Measurements from ENCODE around the gene KLC3.

Gene KLC3

DNA sequence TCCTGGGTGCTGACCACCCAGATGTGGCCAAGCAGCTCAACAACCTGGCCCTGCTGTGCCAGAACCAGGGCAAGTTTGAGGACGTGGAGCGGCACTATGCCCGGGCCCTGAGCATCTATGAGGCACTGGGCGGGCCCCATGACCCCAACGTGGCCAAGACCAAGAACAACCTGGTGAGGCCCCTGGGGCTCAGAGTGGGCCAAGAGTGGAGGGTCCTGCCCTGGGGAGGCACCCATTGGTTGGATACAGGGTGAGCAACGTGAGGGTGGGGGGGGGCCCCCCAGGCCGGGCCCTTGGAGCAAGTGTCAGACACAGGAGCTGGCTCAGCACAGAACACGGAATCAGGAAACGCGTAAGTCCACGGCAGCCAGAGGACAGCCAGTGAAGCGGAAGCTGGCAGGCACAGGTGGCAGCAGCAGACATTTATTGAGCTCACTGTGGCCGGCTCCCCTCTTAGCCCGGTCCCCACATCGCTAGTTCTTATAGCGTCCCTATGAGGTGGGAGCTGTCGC lies 8.9 kb downstream of the KLC3 start:
- DNase-seq: no peak

DNA sequence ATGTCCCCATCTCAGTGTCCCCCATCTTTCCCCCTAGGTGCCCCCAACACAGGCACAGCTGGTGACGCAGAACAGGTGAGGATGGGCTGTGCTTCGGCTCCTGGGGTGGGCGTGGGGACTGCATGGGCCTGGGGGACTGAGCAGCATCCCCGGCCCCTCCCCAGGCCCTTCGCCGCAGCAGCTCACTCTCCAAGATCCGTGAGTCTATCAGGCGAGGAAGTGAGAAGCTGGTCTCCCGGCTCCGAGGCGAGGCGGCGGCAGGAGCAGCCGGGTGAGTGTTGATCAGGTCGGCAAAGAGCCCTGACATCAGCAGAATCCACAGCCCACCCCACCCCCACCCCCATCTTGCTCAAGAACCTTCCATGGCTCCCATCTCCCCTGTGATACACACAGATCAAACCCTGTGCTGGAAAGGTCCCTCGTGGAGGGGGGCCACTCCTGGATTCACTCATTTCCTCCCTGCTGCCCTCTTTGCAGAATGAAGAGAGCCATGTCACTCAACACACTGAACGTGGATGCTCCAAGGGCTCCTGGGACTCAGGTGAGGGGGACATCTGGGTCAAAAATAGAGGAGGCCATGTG lies 10.0 kb downstream of the KLC3 start:
- DNase-seq: no peak

DNA sequence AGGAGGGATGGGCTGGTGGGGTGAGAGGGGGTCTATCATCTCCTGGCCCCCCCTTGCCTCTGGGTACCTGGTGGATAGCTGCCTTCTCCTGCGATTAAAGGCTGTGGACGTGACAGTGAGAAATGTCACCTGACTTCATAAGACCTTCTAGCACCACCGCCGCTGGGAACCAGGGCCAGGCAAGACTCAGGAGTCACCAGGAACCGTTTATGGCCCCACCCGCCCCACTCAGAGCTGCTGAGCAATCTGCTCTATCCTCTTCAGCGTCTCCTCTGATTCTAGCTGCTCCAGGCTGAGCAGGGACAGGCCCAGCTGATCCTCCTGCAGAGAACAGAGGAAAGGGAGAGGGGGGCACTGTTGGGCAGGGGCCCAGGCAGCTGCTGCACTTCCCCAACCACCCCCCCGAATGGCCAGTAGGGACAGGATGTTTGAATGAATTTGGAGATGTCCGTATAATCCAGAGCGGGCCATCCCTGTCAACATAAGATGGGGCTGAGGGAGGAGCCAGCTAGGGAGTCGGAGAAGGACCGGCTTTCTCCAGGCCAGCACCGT lies 10.9 kb downstream of the KLC3 start:
- no peak for DNase-seq

DNA sequence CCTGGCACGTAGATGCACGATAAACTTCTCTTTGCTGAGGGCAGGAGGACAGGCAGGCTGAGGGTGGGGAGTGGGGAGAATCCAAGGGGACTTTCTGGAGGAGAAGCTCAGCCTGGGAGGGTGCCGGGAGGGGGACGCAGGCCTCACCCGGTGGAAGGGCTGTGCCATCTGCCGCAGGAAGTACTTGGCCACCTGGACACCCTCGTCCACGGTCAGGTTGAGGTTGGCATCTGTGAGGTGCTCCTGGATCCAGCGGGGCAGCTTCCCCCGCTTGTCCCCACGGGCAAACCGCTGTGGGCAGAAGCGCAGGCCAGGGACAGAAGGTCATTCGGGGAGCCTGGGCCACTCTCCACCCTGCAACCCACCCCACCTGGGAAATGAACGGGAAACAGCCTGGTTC lies 11.5 kb downstream of the KLC3 start:
- DNase-seq: no peak

DNA sequence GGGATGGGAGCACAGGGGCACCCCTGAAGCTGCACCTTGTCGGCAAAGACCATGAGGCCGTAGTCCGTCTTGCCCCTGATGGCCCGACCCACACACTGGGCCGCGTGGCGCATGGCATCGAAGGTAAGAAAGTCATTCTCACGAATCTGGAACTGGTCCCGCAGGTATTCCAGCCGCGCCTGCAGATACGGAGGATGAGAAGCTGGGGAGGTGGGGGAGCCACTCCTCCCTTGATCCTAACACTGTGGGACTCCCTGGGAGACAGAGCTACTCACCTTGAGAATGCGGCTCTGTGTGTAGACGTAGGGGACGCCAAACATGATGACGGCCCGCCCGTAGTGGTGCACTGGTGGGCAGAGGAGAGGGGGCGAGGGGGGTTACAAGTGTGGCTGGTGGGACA lies 11.9 kb downstream of the KLC3 start:
- DNase-seq: no peak

DNA sequence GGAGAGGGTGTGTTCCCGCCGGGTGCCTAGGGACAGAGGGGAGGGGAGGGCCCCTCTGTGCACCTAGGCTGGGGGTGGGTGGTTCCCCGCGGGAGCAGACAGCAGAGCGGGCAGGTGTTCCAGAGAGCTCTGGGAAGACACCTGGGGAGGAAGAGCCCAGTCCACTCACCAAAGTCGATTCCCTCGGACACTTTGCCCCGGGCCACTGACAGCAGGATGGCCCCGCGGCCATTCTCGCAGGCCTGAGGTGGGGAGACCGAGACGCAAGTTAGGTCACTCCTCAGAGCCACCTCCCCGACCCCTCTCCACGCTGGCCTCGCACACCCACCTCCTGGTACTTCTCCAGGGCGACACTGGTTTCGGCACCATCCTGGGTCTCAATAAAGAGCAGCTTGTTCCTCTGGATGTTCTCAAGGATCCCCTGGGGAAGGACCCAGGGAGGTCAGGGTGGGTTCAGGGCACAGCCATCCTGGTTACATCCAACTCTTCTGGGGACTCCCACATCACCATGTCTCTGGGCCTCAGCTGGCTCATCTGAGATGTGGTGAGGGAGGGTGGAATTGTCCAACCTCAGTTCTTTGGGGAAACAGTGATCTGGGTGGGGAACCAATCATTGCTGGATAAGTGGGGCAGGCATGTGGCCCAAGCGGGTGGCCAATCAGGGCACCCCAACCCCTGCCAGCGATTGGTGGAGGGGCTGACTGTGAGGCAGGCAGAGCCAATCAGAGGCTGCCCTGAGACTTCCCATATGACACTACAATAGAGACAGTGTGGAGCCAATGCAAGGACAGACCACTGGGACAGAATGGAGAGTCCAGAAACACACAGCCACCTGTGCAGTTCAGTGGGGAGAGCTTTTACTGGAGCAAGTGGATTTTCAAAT lies 12.6 kb downstream of the KLC3 start:
- DNase-seq: no peak

DNA sequence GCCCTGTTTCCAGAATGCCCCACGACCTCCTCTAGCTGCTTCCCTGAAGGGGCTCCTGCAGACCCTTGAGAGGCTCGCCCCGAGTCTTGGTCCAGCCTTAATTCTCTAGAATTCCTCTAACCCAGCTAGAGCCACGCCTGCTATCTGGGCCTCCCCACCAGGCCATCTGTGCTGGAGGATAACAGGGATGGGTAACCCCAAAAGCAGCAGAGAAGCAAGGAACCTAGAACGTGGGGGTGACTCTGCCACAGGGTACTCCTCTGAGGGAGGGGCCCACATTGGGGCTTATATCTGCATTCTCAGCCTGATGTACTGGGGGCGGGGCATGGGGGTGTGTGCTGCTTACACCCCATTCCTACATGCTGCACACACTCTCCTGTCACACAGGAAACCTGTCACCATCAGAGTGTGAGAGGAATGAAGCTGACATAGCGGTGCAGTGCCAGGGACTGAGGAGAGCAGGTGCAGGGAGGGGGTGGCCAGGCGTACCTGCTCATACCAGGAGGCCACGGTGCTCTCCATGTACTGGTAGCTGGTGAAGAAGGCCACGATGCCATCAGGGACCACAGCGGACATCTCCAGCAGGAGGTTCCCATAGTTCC lies 13.8 kb downstream of the KLC3 start:
- no peak for DNase-seq

DNA sequence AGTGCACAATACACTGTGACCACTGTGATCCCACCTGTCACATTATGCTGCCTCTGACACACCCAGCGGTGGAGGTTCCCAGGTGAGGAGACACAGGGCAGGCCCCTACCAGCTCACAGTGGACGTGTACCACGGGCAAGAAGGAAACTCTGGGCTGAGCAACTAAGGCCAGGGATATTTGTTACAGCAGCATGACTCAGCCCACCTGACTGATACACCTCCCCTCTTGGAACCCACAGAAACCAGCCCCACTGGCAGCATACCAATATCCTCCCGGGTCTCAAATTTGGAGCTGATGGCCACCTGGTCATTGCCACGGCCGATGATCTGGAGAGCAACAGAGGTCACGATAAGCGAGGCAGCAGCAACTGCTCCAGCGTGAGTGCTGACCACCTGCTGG lies 14.9 kb downstream of the KLC3 start:
- no peak for DNase-seq

DNA sequence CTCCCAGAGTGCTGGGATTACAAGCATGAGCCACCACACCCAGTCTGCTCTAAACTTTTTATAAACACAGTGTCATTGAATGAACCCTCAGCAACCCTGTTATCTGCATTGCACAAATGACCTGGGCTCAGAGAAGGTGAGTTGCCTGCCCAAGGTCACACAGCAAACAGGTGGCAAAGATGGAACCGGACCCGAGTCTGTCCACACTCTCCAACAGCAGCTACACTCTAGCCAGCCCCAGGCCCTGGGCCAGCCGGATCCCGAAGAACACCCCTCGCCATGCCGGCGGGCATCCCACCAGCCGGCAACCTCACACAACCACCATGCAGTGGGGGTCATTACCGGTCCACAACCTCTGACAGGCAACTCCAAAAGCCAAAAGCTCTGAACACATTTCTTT lies 15.4 kb downstream of the KLC3 start:
- DNase-seq: no peak

DNA sequence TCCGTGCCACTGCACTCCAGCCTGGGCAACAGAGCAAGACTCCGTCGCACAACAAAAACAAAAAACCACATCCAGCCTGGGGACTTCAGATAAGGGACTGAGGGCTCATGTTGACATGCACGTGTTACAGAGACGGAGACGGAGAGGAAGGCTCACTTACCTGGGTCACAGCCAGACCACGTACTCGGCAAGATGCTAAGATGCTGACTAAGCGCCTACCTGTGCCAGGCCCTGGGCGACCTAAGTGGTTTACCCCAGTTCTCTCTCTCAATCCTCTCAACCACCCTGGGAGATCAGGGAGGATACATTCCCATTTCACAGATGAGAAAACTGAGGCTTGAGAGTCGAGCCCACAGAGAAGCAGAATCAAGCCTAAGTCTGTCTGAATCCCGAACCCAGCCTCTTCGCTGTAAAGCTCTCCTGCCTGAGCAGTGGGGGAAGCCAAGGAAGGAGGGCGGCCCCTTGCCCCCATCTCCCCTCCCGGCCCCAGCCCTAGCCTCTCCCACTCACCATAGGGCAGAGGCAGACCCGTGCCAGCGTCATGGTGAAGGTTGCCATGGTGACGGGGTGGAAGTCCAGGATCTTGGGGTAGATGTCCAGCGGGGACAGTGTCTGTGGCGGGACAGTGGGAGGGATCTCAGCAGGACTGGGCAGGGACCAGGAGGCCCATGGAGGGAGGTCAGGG lies 16.4 kb downstream of the KLC3 start:
- no peak for DNase-seq

DNA sequence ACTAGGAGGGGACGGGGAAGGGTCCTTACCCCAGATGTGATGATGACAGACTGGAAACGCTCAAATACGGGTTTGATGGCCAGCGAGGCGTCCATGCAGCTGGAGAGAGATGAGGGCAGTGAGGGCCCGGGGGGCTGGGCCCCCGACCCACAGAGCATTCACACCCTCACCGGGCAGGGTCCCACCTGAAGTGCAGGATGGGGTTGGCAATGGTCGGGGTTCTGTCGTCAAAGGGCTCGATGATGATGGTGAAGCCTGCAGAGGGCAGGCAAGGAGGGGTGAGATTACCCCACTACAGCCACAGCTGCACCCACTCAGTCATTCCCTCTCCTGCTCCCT lies 16.9 kb downstream of the KLC3 start:
- no peak for DNase-seq

DNA sequence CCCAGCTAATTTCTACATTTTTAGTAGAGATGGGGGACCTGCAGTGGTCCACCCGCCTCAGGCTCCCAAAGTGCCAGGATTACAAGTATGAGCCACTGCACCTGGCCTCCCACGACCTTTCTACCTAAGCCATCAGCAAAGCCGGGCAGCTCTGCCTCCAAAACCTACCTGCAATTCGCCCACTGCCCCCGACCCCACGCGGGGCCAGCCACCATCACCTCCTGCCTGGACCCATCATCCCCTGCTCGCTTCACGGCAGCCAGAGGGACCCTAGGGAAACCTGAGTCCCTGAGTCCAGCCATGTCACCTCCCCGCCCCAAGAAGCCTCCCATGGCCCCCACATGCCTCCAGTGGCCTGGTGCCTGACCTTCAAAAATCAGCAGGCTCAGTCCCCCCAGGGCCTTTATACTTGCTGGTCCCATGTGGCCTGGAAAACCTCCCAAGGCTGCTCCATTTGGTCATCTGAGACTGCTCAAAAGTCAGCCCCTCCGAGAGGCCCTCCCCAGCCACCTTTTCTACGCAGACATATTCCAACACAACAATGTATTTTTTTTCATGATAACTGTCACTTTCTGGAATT lies 17.8 kb downstream of the KLC3 start:
- DNase-seq: no peak

DNA sequence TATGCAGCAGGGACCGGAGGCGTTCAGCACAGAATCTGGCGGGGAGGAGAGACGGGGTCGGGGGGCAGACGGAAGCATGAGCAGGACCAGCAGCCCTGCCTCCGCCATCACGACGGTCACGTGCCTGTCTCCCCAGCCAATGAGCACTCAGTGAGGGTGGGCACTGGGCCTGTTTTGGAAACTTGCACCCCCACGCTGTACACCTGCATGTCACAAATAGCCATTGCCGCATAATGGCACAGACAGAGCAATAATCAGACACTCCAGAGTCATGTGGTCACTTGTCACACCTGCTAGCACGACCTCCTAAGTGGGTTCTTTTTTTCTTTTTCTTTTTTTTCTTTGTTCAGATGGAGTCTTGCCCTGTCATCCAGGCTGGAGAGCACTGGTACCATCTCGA lies 21.1 kb downstream of the KLC3 start:
- no peak for DNase-seq

DNA sequence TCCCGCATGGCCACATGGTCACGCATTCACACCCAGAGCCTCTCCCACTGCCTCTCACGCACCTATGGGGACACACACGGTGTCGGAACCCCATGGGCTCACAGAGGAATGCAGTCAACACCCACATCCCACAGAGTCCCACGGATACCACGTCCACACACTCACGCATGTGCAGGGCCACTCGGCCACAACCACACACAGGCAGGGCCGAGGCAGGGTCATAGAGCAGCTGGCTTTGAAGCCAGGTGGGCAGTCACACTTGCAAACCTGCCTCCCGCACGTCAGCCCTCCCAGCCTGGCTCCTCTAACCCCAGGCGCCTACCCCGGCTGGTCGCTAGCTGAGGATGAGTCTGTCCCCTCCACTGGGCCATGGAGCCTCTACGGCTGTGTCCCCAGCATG lies 21.7 kb downstream of the KLC3 start:
- DNase-seq: no peak

DNA sequence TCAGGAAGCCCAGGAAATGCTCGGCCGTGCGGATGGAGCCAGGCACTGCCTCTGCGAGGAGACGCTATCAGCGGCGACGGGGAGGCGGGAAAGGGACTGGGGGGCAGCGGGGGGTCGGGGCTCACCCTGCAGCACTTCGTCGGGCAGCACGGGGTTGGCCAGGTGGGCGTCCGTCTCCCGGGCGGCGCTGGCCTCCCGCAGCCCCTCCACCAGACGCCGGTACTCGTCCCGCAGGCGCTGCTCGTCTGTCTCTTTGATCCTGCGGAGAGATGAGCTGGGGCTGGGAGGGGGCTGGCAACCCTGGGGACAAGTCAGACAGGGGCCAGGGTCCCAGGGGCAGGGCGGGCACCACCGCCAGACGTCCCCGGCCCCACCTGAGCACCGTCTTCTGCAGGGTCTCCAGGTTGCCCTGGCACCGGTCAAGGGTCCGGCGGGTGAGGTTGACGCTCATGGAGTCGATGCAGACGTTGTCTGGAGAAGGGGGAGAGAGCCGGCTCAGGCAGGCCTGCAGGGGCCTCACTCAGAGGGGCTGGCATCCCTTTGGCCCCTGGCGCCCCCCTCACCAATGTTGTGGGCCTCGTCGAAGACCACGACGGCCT lies 23.4 kb downstream of the KLC3 start:
- no peak for DNase-seq

DNA sequence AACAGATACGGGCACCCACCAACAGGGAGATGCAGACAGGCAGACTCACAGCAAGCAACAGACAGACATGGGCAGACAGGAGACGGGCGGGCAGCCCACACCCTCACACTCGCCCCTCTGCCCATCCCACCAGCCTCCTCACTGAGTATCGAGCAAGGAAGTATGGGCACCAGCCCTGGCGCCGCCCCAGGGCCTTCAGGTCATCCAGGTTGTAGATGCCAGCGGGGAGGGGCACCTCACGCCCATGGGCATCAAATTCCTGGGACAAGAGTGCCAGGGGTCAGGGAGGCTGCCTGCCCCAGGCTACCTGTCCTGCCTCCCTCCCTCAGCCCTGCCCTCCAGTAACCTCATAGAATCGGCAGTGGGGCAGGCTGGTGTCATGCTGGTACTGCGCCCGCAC lies 24.1 kb downstream of the KLC3 start:
- no peak for DNase-seq

DNA sequence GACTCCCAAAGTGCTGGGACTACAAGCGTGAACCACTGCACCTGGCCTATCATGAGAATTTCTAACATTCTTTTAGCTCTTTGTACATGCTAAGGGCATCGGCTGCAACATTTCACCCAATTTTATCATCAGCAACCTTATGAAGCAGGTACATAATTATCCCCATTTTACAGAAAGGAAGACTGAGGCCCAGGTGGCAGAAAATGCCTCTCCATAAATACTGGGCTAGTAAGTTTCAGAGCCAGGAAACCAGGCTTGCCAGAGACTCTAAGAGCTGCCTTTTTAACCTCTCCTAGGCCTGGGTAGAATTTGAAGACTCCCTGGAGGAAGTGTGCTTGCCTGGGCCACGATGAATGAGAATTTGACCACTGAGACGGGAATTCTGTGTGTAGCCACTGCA lies 27.6 kb downstream of the KLC3 start:
- DNase-seq: no peak

DNA sequence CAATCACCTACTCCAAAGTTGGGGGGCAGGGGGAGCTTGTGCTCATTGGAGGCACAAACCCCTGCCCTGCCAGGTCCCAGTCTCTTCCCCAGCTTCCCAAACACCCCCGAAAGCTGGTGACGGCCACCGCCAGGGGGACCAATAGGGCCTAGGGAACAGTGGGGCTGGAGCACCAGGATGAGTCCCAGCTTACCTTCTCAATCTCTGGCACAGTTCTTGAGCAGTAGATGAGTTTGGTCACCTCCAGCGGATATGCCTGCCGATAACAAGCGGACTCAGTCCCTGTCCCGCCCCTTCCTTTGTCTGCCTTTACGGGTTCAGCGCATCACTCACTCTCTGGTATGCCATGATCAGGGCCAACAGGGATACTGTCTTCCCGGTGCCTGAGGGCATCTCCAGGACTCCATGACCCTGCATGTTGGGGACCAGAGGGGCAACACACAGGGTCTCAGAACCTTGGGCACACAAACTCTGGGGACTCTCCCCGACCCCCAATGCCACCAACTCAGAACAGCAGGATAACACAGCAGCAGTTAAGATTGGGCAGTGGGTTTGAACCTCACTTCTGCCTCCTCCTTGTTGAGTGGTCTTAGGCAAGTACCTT lies 28.3 kb downstream of the KLC3 start:
- DNase-seq: no peak

DNA sequence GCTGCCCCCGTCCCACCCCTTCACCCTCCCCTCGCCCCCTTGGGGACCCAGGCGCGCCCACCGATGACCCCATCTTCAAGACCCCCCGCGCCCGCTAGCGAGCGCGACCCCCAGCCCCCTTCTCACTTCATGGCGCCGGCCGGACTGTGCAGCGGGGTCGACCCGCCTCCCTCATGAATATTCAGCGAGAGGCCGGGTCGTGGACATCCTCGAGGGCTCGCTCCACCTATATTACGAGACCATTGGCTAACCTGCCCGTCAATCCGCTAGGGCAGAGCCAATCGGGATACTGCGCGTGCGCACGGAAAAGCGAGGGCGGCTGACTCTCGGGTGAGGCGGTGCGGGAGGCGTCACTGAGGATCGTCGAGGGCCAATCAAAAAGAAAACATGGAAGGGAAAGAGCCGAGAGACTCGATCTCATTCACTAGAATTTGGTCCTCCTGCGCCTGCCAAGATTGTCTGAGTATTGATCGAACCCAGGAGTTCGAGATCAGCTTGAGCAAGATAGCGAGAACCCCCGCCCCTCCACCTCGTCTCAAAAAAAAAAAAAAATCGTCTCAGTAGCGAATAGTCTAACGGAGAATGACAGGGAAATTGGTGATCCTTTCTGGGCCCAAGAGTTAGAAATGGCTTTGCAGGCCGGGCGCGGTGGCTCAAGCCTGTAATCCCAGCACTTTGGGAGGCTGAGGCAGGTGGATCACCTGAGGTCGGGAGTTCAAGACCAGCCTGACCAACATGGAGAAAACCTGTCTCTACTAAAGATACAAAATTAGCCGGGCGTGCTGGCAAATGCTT lies 30.1 kb downstream of the KLC3 start, which contains the start of gene ERCC2:
Gene ERCC2 (minus strand): TSS at position 164 of the 795 bp plus-strand sequence. CDS start 33 bp downstream, at position 131.
- DNase-seq: peak; percentile 100

DNA sequence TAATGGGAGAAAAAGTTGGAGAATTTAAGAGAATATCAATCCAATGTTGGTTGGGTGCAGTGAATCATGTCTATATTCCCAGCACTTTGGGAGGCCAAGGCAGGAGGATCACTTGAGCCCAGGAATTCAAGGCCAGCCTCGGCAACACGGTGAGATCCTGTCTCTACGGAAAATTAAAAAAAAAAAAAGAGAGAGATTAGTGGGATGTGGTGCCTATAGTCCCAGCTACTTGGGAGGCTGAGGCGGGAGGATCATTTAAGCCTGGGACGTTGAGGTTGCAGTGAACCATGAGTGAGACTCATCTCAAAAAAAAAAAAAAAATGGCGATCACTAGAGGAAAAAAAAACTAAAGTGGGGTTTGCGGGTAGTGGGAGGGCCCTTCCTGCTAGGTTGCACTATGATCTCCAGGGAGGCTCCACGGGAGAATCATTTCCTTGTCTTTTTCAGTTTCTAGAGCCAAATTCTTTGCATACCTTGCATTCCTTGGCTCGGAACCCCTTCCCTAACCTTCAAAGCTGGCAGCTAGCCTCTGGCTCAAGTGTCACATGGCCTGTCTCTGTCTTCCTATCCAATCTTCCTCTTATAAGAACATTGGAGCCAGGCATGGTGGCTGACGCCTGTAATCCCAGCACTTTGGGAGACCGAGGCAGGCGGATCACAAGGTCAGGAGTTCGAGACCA lies 35.6 kb downstream of the KLC3 start:
- no peak for DNase-seq

Data from activated CD4-positive, alpha-beta T cell treated with anti-CD3 and anti-CD28 coated beads, Interleukin-2, amount 50 U/mL, for 48 hours (primary cell).